GM18499 (cell line): ENCODE data around the gene ZBBX.

ENCODE experiments used
- ATAC-seq: cut with Tn5 transposase; IDR thresholded peaks from one replicate; pipeline ENCODE4 v1.9.1; 2021; ENCODE audit warnings: moderate number of reproducible peaks; ENCODE audit not compliant: insufficient read depth, unreplicated experiment

ZBBX gene

DNA sequence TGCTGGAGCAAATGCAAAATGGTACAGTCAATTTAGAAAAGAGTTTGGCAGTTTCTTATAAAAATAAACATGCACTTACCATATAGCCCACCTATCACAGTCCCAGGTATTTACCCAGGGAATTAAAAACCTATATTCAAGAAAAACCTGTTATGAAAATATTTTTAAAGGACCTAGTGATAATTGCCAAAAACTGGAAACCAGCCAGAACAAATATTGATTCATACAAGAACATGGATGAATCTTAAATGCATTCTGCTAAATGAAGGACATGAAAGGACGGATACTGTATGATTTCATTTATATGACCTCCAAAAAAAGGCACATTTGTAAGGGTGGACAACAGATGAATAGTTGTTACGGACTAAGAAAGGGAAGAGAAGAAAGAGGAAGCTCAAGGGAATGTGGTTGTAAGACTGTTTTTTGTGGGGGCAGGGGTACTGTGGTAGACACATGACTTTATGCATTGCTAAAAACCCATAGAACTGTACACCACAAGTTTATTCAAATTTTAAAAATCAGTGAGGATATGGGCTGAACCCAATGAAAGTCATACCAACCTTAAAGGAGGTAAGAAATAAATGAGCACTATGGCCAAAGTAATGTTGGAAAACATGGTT is 61.0 kb downstream of the ZBBX start:
- no peak for ATAC-seq

DNA sequence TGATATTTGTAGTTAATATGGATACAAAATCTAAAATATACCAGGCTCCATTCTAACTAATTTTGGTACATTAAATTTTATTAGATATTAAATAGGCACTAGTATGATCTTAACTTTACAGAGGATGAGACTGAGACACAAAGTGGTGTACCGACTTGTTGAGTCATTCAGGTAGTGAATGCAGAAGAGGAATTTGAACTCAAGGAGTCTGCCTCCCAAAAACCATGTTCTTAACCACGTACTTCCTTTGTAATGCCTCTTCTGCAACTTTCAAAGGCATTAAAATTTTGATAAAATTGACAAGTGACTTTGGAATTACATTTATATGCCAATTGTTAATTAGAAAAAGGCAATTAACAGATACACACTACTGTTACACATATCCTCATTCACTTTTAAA is 61.8 kb downstream of the ZBBX start:
- no peak for ATAC-seq

DNA sequence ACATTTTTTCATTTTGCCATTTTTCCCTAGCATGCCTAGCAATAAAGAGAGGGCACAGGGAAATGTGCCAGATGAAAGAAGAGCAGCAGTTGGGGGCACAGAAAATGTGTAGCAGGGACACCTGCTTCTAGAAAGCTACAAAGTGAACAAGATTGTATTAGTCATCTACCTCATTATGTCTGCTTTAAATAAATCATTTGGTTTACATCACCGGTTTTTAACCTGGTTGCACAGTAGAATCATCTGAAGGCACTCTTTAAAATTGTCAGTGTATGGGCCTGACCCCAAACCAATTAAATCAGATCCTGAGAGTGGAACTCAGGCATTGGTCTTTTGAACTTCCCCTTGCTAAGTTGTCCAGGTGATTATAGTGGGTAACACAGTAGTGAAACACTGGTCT is 73.8 kb downstream of the ZBBX start:
- ATAC-seq, result no peak

DNA sequence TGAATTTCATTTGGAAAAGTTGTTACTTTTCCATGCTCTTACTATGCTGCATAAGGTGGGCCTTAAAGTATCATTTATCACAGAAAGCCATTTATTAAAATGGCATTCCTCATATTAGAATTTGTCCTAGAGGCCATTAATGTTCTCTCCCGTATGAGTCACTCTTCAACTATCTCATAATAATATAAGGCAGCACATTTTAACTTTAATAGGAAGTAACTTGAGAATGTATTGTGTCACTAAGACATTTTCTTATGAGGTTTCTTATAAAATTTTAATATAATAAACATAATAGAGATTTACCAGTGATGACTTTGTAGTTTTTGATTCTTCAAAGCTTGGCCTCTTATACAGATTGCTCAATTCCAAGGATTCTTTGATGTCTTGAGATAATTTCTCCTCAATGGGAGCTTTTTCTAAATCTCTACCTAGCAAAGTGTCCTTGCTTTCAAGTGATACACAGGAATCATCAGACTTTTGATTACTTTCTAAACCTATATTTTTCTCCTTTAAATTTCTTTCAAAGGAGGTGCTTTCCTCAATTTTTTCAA is 74.7 kb downstream of the ZBBX start:
- ATAC-seq, result no peak

DNA sequence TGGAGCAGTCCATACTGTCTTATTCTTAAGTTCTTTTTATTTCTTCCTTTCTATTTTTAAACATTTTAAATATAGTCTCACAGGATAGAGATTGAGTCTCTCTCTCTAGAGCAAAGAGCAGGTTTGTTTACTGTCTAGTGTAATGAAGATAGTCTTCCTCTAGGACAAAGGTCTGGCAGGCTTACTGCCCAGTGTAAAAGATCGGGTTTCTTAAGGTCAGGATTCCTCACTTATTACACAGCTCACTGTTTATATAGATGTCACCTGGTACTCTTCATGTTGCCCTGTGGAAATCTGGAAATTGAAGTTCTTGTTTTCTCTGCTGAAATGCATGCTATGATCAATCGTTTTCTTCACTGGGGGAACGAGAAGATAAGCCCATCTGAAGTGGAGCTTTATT is 76.0 kb downstream of the ZBBX start:
- ATAC-seq, result no peak

DNA sequence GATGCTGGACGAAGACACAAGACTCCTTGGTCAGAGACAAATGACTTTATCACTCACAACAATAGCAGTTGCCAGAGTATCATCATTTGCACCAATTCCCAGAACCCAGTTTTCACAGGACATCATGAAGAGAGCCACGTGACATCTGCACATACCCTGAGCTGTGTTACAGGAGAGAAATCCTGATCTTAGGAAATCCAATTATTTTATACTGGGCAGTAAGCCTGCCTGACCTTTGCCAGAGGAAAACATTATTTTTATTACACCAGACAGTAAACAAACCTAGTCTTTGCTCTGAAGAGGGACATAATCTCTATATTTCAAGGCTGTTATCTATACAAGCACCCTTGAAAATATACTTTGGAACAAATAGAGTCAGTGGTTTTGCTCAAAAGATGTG is 77.4 kb downstream of the ZBBX start:
- ATAC-seq, result no peak

DNA sequence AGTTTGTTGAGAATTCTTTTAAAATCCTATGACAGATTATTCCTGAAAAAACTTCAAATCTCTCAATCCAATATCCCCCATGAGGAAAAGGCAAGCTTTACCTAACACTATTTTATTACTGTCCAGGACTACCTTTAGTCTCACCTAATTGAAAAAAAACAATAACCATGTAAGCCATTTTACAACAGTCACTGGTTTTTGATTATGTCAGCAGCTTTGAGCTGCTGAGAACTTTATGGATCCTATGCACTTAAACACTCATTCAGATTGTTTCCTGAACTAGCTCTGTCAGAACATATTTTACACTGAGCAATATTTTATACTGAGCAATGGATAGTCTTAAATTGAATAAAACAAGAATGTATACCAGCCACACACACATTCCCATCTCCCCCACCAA is 79.9 kb downstream of the ZBBX start:
- no peak for ATAC-seq

DNA sequence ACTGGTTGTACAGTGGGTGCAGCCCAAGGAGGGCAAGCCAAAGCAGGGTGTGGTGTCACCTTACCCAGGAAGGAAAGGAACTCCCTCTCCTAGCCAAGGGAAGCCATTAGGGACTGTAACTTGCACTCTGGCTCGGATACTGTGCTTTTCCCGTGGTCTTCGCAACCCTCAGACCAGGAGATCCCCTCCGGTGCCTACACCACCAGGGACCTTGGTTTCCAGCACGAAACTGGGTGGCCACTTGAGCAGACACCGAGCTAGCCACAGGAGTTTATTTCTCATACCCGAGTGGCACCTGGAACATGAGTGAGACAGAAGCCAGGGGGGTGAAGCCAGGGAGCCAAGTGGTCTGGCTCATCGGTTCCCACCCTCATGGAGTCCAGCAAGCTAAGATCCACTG is 90.7 kb downstream of the ZBBX start:
- no peak for ATAC-seq

DNA sequence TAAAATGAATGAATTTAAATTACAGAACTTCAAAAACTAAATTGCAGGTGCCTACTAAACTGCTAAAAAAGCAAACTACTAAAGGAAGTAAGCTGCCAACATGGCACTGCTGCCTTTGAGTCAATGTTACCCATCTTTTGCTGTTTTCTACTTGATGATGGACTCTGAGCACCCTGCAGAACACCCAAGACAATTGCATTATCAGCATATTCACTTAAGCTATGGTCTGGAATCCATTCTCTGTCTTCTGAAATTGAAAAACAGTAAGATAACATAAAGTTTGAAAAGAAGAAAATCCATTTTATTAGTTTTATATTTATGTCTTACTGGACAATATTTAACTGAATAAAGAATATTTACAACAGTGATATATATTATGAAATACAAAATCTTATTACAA is 91.4 kb downstream of the ZBBX start:
- no peak for ATAC-seq

DNA sequence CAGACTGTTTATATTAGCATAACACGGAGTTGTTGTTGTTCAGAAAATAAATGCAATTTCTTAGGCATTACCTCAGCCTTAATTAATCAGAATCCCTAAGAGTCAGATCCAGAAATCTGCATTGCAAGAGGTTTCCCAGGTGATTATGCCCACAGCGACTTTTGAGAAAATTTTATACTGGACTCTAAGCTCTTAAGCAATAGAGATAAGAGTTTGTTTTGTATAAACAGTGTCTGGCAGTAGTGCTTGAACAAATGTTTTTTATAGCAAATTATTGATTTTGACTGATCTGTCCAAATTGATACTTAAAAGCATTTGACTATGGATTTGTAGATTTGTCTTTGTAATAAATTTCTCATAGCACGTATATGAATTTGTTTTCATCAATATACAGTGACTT is 92.8 kb downstream of the ZBBX start:
- ATAC-seq, result no peak

DNA sequence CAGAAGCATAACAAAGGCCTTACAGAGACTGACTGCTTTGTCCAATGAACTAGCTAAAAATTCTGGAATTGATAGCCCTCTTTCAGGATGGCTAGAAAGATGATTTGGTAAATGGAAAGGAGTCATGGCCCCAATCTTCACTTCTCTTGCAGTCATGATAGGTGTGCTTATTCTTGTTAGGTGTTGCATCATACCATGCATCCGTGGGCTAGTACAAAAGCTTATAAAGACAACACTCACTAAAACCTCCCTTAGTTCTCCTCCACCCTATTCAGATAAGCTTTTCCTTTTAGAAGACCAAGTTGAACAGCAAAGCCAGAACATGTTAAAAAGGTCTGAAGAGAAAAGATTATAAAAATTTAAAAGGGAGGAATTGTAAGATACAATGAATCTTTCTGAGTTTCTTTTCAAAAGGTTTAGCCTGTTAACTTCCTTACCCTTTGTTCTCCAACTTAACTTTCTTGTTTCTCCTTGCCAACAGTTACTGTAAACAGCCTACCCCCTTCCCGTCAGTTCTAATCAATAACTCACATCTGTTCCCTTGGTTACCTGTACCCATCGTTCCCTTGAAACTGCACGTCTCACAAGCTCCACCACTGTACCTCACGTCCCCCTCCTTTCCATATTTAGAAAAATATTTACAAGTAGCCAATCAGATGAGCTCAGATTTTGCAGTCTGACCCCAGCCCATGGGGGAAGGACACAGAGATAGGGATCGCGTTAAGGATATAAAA is 105.8 kb downstream of the ZBBX start:
- no peak for ATAC-seq

DNA sequence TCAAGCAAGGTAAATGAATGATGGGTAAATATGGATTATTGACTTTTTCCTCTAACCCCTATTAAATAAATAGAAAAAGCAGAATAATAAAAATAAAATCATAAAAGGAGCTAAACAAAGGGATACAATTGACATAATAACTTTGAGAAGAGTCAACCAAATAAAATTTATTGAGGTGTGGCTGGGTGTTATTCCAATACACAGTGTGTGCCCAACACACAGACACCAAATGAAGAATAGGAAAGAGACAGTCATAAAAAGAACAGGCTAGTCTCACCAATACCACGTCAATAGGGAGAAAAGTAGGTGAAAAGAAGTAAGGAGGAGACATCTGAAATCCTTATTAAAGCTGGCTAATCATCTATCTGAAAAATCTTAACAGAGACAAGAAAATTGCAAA is 127.1 kb downstream of the ZBBX start:
- ATAC-seq, result no peak

DNA sequence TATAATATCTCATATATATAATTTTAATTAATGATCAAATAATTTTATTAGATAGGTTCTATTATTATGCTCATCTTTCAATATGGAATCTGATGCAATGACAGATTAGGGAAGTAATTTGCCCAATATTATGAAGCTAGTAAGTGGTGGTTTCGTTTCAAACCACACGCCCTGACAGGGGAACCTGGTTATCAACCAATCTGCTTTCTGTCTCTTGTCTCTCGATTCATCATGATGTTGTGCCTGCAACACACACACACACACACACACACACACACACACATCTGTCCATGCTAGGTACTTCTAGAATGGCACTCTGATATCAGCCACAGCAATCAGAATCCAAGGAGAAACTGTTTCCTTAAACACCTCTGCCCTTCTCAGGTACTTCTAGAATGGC is 128.4 kb downstream of the ZBBX start:
- no peak for ATAC-seq

DNA sequence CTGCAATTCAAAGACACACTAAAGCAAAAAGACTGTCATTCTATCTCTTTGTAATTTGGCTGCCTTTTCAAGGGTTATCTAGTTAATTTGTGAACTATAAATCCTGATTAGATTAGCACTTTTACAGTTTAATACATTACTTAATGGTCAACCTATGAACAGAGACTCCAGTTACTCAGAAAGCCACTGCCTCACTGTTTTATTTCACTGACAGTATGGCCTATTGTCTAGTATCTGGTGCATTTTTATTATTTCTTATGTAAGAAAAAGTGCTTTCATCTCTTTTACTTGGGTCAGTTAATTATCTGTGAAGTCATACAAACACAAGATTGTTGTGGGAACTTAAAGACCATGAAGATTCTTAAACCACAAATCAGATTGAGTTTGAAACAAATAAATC is 133.8 kb downstream of the ZBBX start:
- ATAC-seq, result no peak

DNA sequence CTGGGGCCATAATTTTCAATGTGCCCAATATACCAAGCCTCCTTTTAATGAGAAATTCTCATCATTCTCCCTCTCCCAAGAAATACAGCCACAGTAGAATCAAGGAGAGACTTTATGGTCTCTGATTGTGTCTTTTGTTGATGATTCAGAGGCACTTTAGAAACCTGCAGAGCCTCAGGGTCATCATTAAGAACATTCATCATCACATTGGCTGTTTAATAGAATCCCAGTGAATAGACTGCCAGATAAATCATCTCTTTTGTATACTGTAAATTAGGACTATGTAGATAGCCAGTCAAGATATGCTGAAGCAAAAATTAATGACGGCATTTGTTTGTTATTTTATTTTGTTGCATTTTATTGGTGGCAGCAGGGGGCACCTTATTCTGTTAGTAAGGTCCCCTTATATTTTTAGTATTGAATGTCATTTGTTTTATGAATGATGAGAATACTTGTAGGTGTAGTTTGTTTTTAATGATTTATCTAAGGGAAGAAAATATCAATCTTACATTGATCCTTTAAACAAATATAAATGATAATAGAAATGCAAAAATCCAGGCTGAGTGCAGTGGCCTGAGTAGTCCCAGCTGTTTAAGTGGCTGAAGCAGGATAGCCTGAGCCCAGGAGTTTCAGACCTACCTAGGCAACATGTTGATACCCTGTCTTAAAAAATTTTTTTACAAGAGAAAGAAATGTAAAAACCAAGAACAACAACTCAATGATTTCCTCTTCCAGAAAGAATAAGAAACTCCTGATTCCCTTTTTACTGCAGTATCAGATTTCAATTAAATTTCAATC is 138.8 kb downstream of the ZBBX start:
- no peak for ATAC-seq

DNA sequence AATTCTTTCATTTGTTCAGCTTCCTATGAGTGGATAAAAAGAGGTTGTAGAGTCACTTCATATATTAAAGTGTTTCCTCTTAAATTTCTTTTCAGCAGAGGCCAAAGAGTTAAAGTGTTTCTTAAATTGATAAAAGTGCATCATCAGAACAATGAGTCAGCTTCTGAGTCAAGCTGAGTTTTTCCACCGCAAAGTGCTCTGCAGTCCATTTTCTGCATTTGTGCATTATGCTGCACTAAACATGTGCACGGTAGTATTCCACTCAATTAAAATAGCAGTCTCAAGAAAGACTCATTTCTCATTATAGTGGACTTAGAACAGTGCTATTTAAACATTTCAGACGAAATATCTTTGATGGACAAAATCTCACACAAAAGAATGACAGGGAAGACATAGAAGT is 152.0 kb downstream of the ZBBX start:
- no peak for ATAC-seq

DNA sequence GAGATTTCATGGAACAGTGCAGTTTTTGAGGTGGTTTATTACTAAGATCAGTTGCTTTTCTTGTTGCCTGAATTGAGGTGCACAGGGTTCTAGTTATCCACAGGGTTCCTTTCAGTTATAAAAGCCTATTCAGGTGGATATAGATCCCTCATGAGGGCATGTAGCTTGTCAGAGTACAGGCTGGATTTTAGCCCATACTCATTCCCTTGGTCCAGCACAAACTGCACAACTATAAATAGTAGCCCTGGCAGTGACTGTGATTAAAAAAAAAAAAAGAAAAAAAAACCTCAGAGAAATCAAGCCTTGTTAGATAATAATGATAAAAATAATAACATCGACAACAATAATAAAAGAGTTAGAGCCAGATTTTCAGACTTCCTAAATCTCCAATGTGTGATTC is 154.3 kb downstream of the ZBBX start:
- ATAC-seq, result no peak

DNA sequence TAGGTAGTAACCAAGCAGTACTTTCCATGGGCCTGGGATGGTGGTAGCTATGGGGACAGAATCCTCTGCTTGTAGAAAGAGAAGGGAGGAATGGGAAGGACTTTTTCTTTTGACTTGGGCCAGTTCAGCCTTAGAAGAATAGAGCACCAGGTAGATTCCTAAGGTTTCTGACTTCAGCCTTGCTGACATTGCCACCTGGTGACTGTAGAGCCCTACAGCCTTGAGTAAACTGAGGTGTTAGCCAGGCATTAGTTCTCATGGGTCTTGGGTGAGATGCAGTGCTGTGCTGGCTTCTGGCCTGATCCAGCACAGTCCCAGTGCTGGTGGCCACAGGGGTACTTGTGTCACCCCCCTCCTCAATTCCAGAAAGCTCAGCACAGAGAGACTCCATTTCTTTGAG is 171.1 kb downstream of the ZBBX start:
- no peak for ATAC-seq

DNA sequence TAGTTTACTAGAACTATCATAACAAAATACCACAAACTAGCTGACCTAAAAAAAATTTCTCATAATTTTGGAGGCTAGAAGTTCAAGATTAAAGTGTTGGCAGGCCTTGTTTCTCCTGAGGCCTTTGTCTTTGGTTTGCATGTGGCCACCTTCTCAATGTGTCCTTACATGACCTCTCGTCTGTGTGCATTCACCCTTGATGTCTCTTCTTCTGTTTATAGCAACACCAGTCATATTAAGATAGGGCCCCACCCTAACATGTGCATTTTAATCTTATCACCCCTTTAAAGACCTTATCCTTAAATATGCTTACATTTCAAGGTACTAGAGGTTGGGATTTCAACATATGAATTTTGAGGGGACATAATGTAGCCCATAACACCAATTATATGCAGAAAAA is 177.0 kb downstream of the ZBBX start:
- no peak for ATAC-seq

DNA sequence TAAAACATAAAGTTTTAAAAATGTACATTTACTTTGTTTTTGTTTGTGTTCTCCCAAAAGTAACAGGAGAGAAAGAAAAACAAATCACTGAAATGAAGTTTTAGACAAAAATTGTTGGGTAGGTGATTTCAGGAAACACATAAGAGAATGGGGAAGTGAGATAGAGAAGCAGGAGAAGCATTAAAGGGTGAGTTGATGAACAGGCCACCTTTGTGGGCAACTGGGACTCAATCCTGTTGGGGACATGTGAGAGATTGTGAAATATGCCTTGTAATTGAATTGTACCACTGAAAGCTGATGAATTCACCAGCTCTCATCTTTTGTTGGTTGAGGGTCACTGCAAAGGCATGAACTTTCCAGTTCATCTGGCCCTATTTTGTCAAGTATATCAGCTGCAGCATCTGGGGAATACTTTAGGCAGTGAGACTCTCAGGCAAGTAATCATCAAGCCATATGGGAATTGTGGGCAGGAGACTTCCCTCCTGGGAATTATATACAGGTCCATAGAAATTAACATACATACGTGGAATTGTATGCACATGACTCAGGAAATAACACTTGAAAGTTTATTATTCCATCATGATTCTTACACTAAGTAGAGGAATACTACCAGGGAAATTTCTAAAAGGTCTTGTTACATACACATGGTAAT is 181.0 kb downstream of the ZBBX start:
- no peak for ATAC-seq
